Measurements from ENCODE around the gene PPP2R5B.

PPP2R5B gene

DNA sequence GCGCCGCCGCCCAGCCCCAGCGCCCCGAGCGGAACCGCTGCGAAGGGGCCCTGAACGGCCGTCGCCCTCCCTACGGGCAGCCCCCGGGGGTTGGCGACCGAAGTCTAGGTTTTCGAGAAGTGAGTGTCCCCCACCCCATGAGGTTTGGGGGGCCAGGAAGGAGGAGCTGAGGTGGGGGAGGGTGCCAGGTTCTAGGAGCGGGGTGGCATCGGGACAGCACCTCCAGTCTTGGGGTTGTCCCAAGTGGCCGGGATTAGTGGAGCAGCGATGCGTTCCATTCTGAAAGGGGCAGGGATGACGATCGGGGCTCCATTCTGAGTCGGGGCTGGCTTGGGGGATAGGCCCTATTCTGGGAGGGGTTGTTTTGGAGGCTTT is 408 bp downstream of the PPP2R5B start:
- Histone ChIP-seq H3K36me3 (replicated peaks) (peaks cover 21% of the 10 kb centered on the region), H3K4me3 (ENCODE audit: low read depth, low read length) (peak overlapping the region; percentile 75), H3K27ac (peak overlapping the region; percentile 78), H3K27me3 (replicated peaks) (no peaks in the 10 kb centered on the region)
- TF ChIP-seq CTCF (IDR thresholded peaks at IDR 0.05; ENCODE audit: low read depth, low read length, missing control alignments) = no peak
- in situ Hi-C loops (cut with HindIII; ENCODE audit: low pct_ligation_motif_present, low sequenced_read_pairs) = no loop called here
- no peak for DNase-seq

GRCh38 chr11:64925536-64926436 is 1.3 kb downstream of the PPP2R5B start:
- Histone ChIP-seq H3K4me3 (ENCODE audit: low read depth, low read length) (peak overlapping the region; percentile 75), H3K27me3 (replicated peaks) (no peaks in the 10 kb centered on the region), H3K36me3 (replicated peaks) (peaks cover 29% of the 10 kb centered on the region), H3K27ac (no peak overlapping the region)
- DNase-seq = no peak
- in situ Hi-C loops (cut with HindIII; ENCODE audit: low pct_ligation_motif_present, low sequenced_read_pairs) = no loop called here
- TF ChIP-seq CTCF (IDR thresholded peaks at IDR 0.05; ENCODE audit: low read depth, low read length, missing control alignments) = no peak

DNA sequence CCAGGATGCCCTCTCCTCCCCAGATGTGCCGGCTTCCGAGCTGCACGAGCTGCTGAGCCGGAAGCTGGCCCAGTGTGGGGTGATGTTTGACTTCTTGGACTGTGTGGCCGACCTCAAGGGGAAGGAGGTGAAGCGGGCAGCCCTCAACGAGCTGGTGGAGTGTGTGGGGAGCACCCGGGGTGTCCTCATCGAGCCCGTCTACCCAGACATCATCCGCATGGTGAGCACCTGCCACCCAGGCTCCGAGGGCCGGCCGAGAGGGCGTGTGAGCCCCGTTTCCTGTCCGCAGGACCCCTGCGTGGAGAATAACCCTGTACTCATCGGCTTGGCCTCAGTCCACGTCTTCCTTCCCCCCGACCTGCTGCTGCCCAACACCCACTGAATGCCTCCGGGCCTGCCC is 2.2 kb downstream of the PPP2R5B start:
- in situ Hi-C loops (cut with HindIII; ENCODE audit: low pct_ligation_motif_present, low sequenced_read_pairs) = no loop called here
- TF ChIP-seq CTCF (IDR thresholded peaks at IDR 0.05; ENCODE audit: low read depth, low read length, missing control alignments) = no peak
- H3K27me3 ChIP-seq (replicated peaks) = no peaks in the 10 kb centered on the region
- no peak overlapping the region for H3K4me3 ChIP-seq (ENCODE audit: low read depth, low read length)
- no peak for DNase-seq
- H3K27ac ChIP-seq = no peak overlapping the region
- H3K36me3 ChIP-seq (replicated peaks) = peaks cover 37% of the 10 kb centered on the region

GRCh38 chr11:64928957-64929356 is 4.5 kb downstream of the PPP2R5B start:
- Histone ChIP-seq H3K4me3 (ENCODE audit: low read depth, low read length) (no peak overlapping the region), H3K27ac (no peak overlapping the region), H3K27me3 (replicated peaks) (no peaks in the 10 kb centered on the region), H3K36me3 (replicated peaks) (peaks cover 57% of the 10 kb centered on the region)
- no peak for TF ChIP-seq CTCF (IDR thresholded peaks at IDR 0.05; ENCODE audit: low read depth, low read length, missing control alignments)
- DNase-seq = no peak
- in situ Hi-C loops (cut with HindIII; ENCODE audit: low pct_ligation_motif_present, low sequenced_read_pairs) = no loop called here

GRCh38 chr11:64929625-64930024 is 5.1 kb downstream of the PPP2R5B start:
- in situ Hi-C loops (cut with HindIII; ENCODE audit: low pct_ligation_motif_present, low sequenced_read_pairs) = no loop called here
- H3K36me3 ChIP-seq (replicated peaks) = peaks cover 61% of the 10 kb centered on the region

More at GRCh38 chr11:64929625-64930024, 5.1 kb downstream of the PPP2R5B start:
- Histone ChIP-seq H3K27ac (no peak overlapping the region), H3K27me3 (replicated peaks) (no peaks in the 10 kb centered on the region), H3K4me3 (ENCODE audit: low read depth, low read length) (no peak overlapping the region)
- DNase-seq = no peak
- TF ChIP-seq CTCF (IDR thresholded peaks at IDR 0.05; ENCODE audit: low read depth, low read length, missing control alignments) = no peak

Data from brain microvascular endothelial cell (primary cell).